Kidney (tissue), 14 donors: ENCODE data around the gene IL1RAPL1. TPM values are rescaled to one million over a fixed set of nuclear protein-coding genes. Genes with fewer than 3 reads are reported as not detected.
A peak's percentile ranks its signal among the peaks of the same experiment; 100 is the strongest.

Experiments used
- DNase-seq, 5 donors: peaks; one replicate each; pipeline ENCODE4 v3.0.0-alpha.2; 2013 to 2020
- FAIRE-seq: peaks from 2 replicates; lab custom pipeline; 2012; peaks lifted over from hg19 to GRCh38; lab: Jason Lieb, UNC
- H3K27ac ChIP-seq, 2 donors: one replicate each; pipeline ENCODE4 v1.7.0; 2013; ENCODE audit warnings: low read depth in 2 of 2, low read length in 2 of 2, inconsistent platforms in 1 of 2
- H3K27me3 ChIP-seq: one replicate; pipeline ENCODE4 v1.7.1; 2013; ENCODE audit warnings: low read length, inconsistent platforms; ENCODE audit not compliant: control insufficient read depth, insufficient read depth
- H3K36me3 ChIP-seq, 3 donors: one replicate each; pipeline versions ENCODE4 v1.7.0 to v1.7.1; 2013; ENCODE audit warnings: low read length in 3 of 3, control low read depth in 1 of 3, inconsistent platforms in 1 of 3; ENCODE audit not compliant: insufficient read depth in 3 of 3, control insufficient read depth in 2 of 3
- H3K4me1 ChIP-seq, 3 donors: one replicate each; pipeline versions ENCODE4 v1.7.0 to v1.7.1; 2013; ENCODE audit warnings: low read length in 3 of 3, inconsistent platforms in 1 of 3, low read depth in 1 of 3; ENCODE audit not compliant: control insufficient read depth in 2 of 3, insufficient read depth in 2 of 3
- H3K4me3 ChIP-seq, 3 donors: one replicate each; pipeline versions ENCODE4 v1.7.0 to v1.8.1; 2013; ENCODE audit warnings: low read length in 3 of 3, control low read depth in 1 of 3, inconsistent platforms in 1 of 3
- H3K9ac ChIP-seq, 3 donors: one replicate each; pipeline versions ENCODE4 v1.7.0 to v1.7.1; 2013; ENCODE audit warnings: low read length in 3 of 3, control low read depth in 1 of 3, inconsistent platforms in 1 of 3
- H3K9me3 ChIP-seq, 3 donors: one replicate each; pipeline versions ENCODE4 v1.7.0 to v1.7.1; 2013; ENCODE audit warnings: low read length in 3 of 3, control low read depth in 1 of 3, inconsistent platforms in 1 of 3; ENCODE audit not compliant: control insufficient read depth in 2 of 3, insufficient read depth in 1 of 3
- CTCF ChIP-seq: IDR thresholded peaks from 3 replicates; pipeline ENCODE4 v1.5.1; 2012; ENCODE audit warnings: mild to moderate bottlenecking, moderate library complexity, borderline replicate concordance; ENCODE audit not compliant: insufficient read depth; ENCODE audit errors: extremely low read depth
- intact Hi-C: fragments of 100-400 bp; cut with DNase I; formaldehyde crosslinking; loops from one replicate; pipeline ENCODE4 v1.11.1; 2022
- polyA plus RNA-seq: library from polyadenylated mRNA; stranded (reverse); fragments of 350-450 nt; fragmentation: Illumina TruSeq; extraction: RNeasy Lipid Tissue Mini Kit (QIAGEN cat#74804); gene quantifications from one replicate; pipeline ENCODE4 v1.2.3, GENCODE V29; 2014; ENCODE audit warnings: low read depth, low replicate concordance; ENCODE audit not compliant: insufficient read depth
- total RNA-seq: library from RNA; stranded (reverse); fragmentation: NEBNext Ultra II Directional; extraction: Animal tissue kit (Norgen Biotek cat#: 25700); gene quantifications from one replicate; pipeline ENCODE4 v1.2.1, GENCODE V29; 2021
- donor health status: control.
- donor health status: control.
- donor health status: control.
- donor health status: control.
- donor health status: control.
- donor health status: DM: yes; HTN: yes; CAD: no.
- donor health status: Normal renal cell carcinoma (clear cell type).

The IL1RAPL1 gene
- total and polyA plus RNA-seq, 2 donors from 2014 or later = 0.19 TPM; not detected in 1

DNA sequence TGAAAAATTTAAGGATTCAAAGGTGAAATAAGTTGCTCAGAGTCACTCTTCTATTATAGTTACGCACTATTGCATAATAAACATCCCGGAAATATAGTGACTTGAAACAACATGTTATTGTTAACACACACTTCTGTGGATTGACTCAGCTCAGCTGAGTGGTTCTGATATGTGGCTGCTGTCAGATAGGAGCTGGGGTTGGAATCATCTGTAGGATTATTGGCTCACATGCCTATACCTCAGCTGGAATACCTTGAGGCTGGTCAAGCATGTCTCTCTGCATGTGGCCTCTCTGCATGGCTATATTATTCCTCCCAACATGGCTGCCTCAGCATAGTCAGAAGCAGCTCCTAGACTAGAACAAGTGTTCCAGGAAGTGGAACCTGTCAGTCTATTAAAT lies 1141.4 kb downstream of the IL1RAPL1 start:
- no peaks in the 10 kb centered on the region for H3K36me3 ChIP-seq
- intact Hi-C loops = no loop called here
- H3K27me3 ChIP-seq = no peaks in the 10 kb centered on the region
- H3K4me1 ChIP-seq = no peaks in the 10 kb centered on the region
- FAIRE-seq = no peak
- H3K9me3 ChIP-seq = no peaks in the 10 kb centered on the region
- DNase-seq = peak in 2 of 5 donors; percentile 7 to 8
- no peak overlapping the region for H3K9ac ChIP-seq
- no peak overlapping the region for H3K27ac ChIP-seq
- H3K4me3 ChIP-seq = no peak overlapping the region
- no peak for TF ChIP-seq CTCF

- intact Hi-C loops = no loop called here
- Histone ChIP-seq H3K9ac (no peak overlapping the region), H3K4me3 (no peak overlapping the region), H3K27me3 (no peaks in the 10 kb centered on the region), H3K27ac (no peak overlapping the region), H3K9me3 (no peaks in the 10 kb centered on the region), H3K4me1 (no peaks in the 10 kb centered on the region), H3K36me3 (no peaks in the 10 kb centered on the region)
- DNase-seq (no peak), FAIRE-seq (no peak)
- no peak for TF ChIP-seq CTCF
These were observed 1157.7 kb downstream of the IL1RAPL1 start for GRCh38 chrX:29744966-29745365.

GRCh38 chrX:29746326-29746725 lies 1159.1 kb downstream of the IL1RAPL1 start:
- H3K27me3 ChIP-seq = no peaks in the 10 kb centered on the region
- no peak overlapping the region for H3K27ac ChIP-seq
- intact Hi-C loops = no loop called here
- DNase-seq = no peak
- H3K36me3 ChIP-seq = no peaks in the 10 kb centered on the region
- no peak overlapping the region for H3K9ac ChIP-seq
- no peaks in the 10 kb centered on the region for H3K9me3 ChIP-seq
- H3K4me1 ChIP-seq = no peaks in the 10 kb centered on the region
- peak; percentile 11 for FAIRE-seq
- H3K4me3 ChIP-seq = no peak overlapping the region
- no peak for TF ChIP-seq CTCF

- no peak for TF ChIP-seq CTCF
- no peaks in the 10 kb centered on the region for H3K27me3 ChIP-seq
- intact Hi-C loops = no loop called here
- H3K9ac ChIP-seq = no peak overlapping the region
- H3K4me1 ChIP-seq = no peaks in the 10 kb centered on the region
- DNase-seq (no peak), FAIRE-seq (no peak)
- no peak overlapping the region for H3K4me3 ChIP-seq
- H3K36me3 ChIP-seq = no peaks in the 10 kb centered on the region
- H3K9me3 ChIP-seq = no peaks in the 10 kb centered on the region
- no peak overlapping the region for H3K27ac ChIP-seq
These were observed 1174.8 kb downstream of the IL1RAPL1 start for GRCh38 chrX:29762006-29762405.
